ENCODE results near the gene GYS1.

GYS1 gene

DNA sequence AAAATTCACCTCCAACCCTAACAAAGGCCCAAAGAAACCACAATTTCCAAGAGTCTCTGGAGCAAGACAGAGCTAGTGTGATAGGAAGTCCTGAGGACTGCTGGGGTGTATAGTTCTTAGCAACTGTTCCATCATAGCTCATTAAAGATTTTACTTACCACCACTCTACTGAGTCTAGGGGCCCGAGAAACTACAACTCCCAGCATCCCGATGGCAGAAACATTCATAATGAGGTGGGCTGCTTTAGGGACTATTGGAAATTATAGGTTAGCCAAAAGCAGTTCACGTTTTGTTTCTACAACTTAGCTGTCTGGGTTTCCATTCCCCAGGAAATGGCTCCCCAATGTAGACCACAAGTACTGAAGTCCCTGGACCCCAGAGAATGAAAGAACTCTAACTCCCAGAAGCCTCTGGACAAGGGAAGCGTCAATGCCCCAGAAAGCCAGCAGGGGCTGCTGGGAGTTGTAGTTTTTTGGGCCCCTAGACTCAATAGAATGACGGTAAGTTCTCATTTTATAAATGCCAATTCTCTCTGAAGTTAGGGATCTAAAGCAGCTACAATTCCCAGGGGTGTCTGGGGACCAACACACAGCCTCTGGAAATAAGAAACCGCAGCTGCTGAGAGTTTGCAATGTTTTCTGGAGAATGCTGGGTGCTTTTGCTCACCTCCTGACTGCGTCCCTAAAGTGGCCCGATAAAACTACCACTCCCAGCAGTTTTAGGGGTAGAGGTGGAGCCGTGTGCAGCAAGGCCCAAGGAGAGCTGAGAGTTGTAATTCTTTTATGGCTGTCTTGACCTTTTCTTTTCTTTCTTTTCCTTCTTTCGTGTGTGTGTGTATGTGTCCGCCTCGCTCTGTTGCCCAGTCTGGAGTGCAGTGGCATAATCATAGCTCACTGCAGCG is 16.9 kb downstream of the GYS1 start:
- no peak overlapping the region for H3K4me3 ChIP-seq (ENCODE audit: low read length)
- no peak for TF ChIP-seq CTCF (IDR thresholded peaks at IDR 0.05; ENCODE audit: insufficient read depth, low read depth, low read length, missing control alignments)
- DNase-seq (ENCODE audit: low read depth), result no peak

- no peak overlapping the region for H3K4me3 ChIP-seq (ENCODE audit: low read length)
- TF ChIP-seq CTCF (IDR thresholded peaks at IDR 0.05; ENCODE audit: insufficient read depth, low read depth, low read length, missing control alignments), result peak; percentile 89
- peak; percentile 69 for DNase-seq (ENCODE audit: low read depth)
These were observed 22.1 kb downstream of the GYS1 start for GRCh38 chr19:48970923-48971395.

- no peak overlapping the region for H3K4me3 ChIP-seq (ENCODE audit: low read length)
- no peak for TF ChIP-seq CTCF (IDR thresholded peaks at IDR 0.05; ENCODE audit: insufficient read depth, low read depth, low read length, missing control alignments)
- DNase-seq (ENCODE audit: low read depth), result no peak
These were observed 22.9 kb downstream of the GYS1 start for GRCh38 chr19:48970139-48970766.

- DNase-seq (ENCODE audit: low read depth), result peak; percentile 34
- TF ChIP-seq CTCF (IDR thresholded peaks at IDR 0.05; ENCODE audit: insufficient read depth, low read depth, low read length, missing control alignments), result no peak
- H3K4me3 ChIP-seq (ENCODE audit: low read length), result no peak overlapping the region
These were observed 23.6 kb downstream of the GYS1 start for GRCh38 chr19:48969276-48970138.

DNA sequence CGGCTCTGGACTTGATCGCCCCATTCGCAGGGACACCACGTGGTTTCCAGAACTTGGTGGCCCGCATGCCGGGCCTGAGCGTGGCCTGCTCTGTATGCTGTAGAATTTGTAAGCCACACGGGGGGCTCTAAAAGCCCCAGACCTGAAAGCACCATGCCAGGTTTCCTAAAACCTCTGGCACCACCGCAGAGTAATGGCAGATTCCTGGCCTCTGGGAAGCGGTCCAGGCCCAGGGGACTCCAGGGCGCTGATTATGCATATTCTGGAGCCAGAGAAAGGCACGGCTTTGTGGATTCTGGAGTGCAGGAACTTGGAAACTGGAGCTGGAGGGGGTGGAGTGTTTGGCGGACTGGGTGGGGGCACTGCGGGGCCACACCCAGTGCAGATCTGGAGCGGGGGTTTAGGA is 24.3 kb downstream of the GYS1 start:
- TF ChIP-seq CTCF (IDR thresholded peaks at IDR 0.05; ENCODE audit: insufficient read depth, low read depth, low read length, missing control alignments), result no peak
- no peak for DNase-seq (ENCODE audit: low read depth)
- H3K4me3 ChIP-seq (ENCODE audit: low read length), result no peak overlapping the region

GRCh38 chr19:48968179-48968661 is 24.9 kb downstream of the GYS1 start:
- no peak for TF ChIP-seq CTCF (IDR thresholded peaks at IDR 0.05; ENCODE audit: insufficient read depth, low read depth, low read length, missing control alignments)
- no peak overlapping the region for H3K4me3 ChIP-seq (ENCODE audit: low read length)
- peak; percentile 13 for DNase-seq (ENCODE audit: low read depth)

Measured in epithelial cell of esophagus (primary cell).